Measurements from ENCODE around the gene MFSD2B.

GRCh38 chr2:24046599-24046929 lies 36.7 kb downstream of the MFSD2B start:
- TF ChIP-seq SMAD3 (CRISPR knock-in tag; IDR thresholded peaks at IDR 0.05; ENCODE audit: borderline replicate concordance) (no peak), SP1 (CRISPR knock-in tag; conservative IDR thresholded peaks at IDR 0.05) (no peak), ZNF317 (CRISPR knock-in tag; IDR thresholded peaks at IDR 0.05; ENCODE audit: borderline replicate concordance, low read depth) (no peak), CTCF (IDR thresholded peaks at IDR 0.05) (no peak), FOXJ3 (CRISPR knock-in tag; IDR thresholded peaks at IDR 0.05; ENCODE audit: borderline replicate concordance) (no peak), ZNF138 (CRISPR knock-in tag; conservative IDR thresholded peaks at IDR 0.05) (no peak), CREM (CRISPR knock-in tag; IDR thresholded peaks at IDR 0.05) (no peak), ZNF423 (CRISPR knock-in tag; IDR thresholded peaks at IDR 0.05) (no peak)
- TF ChIP-seq, protein P1, sequence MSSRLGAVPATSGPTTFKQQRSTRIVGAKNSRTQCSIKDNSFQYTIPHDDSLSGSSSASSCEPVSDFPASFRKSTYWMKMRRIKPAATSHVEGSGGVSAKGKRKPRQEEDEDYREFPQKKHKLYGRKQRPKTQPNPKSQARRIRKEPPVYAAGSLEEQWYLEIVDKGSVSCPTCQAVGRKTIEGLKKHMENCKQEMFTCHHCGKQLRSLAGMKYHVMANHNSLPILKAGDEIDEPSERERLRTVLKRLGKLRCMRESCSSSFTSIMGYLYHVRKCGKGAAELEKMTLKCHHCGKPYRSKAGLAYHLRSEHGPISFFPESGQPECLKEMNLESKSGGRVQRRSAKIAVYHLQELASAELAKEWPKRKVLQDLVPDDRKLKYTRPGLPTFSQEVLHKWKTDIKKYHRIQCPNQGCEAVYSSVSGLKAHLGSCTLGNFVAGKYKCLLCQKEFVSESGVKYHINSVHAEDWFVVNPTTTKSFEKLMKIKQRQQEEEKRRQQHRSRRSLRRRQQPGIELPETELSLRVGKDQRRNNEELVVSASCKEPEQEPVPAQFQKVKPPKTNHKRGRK (CRISPR knock-in tag; IDR thresholded peaks at IDR 0.05; ENCODE audit: borderline replicate concordance), result no peak

All from WTC11 (cell line).